DOHH2 (cell line): ENCODE results near the gene TP63.

Experiments
- CTCF ChIP-seq: fragments of 200-600 bp; sonication (generic); IDR thresholded peaks from one replicate; pipeline ENCODE4 v1.5.1; 2014; ENCODE audit warnings: antibody characterized with exemption, mild to moderate bottlenecking, low read depth, low read length; ENCODE audit not compliant: poor library complexity, severe bottlenecking
- EZH2phosphoT487 ChIP-seq: fragments of 200-600 bp; sonication (generic); IDR thresholded peaks from 2 replicates; pipeline ENCODE4 v1.6.1; 2017; ENCODE audit warnings: borderline replicate concordance, mild to moderate bottlenecking, antibody characterized with exemption, low read length, moderate library complexity, mixed read lengths

- no peak for TF ChIP-seq CTCF
- TF ChIP-seq EZH2phosphoT487: no peak
Observed at GRCh38 chr3:189839576-189839975, 208.4 kb downstream of the TP63 start.
